Activated CD4-positive, alpha-beta memory T cell treated with anti-CD3 and anti-CD28 coated beads, Interleukin-2, amount 10 ng/mL, durations not matched to agents 7 days and 5 days (primary cell): Measurements from ENCODE around the gene UBASH3A. TPM values are rescaled to one million over a fixed set of nuclear protein-coding genes. Genes with fewer than 3 reads are reported as not detected.
A peak's percentile ranks its signal among the peaks of the same experiment; 100 is the strongest.

Experiments
- CTCF ChIA-PET: fragments of 350-600 bp; sonication (Branson Sonifier 250); formaldehyde crosslinking; loops from one replicate; lab custom pipeline; 2021; ENCODE audit warnings: antibody characterized with exemption, inconsistent platforms; lab: Charles Lee
- POLR2A ChIA-PET: fragments of 350-600 bp; sonication (Branson Sonifier 250); formaldehyde crosslinking; loops from one replicate; lab custom pipeline; 2021; ENCODE audit warnings: antibody characterized with exemption; lab: Charles Lee
- DNase-seq: peaks from one replicate; pipeline ENCODE4 v3.0.0-alpha.2; 2020
- H3K27ac Mint-ChIP-seq: one replicate; pipeline ENCODE4 v1.8.0; 2021; ENCODE audit warnings: mild to moderate bottlenecking, mixed read lengths
- H3K27me3 Mint-ChIP-seq: one replicate; pipeline ENCODE4 v1.8.0; 2021; ENCODE audit warnings: mixed read lengths
- H3K36me3 Mint-ChIP-seq: one replicate; pipeline ENCODE4 v1.8.0; 2021; ENCODE audit warnings: low read depth, mixed read lengths
- H3K4me1 Mint-ChIP-seq: one replicate; pipeline ENCODE4 v1.8.0; 2021; ENCODE audit warnings: mixed read lengths
- H3K4me3 Mint-ChIP-seq: one replicate; pipeline ENCODE4 v1.8.0; 2021; ENCODE audit warnings: mild to moderate bottlenecking, mixed read lengths
- H3K9me3 Mint-ChIP-seq: one replicate; pipeline ENCODE4 v1.8.0; 2021; ENCODE audit warnings: mixed read lengths
- total RNA-seq, 2 experiments: library from RNA; stranded (reverse); gene quantifications; one replicate each; pipeline ENCODE4 v1.2.3, GENCODE V29; 2021

UBASH3A gene
- total RNA-seq, 2 experiments from 2014 or later: 67.8 to 70.6 TPM

DNA sequence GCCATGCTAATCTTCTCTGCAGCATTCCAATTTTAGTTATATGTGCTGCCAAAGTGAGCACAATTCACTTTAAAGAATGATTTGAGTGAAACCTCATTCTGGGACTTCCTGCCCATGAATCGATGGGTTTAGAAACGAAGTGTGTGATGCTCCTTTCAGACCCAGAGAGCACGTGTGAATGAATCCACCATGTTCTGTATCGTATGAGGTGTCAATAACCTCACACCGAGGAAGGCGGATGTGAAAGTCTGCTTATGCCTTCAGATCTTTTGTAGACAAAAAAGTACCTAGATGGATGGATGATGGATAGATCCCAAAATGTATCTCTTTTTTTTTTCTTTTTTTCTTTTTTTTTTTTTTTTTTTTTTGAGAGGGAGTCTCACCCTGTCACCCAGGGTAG lies 13.8 kb downstream of the UBASH3A start:
- H3K36me3 Mint-ChIP-seq: peaks cover 93% of the 10 kb centered on the region
- peaks cover 11% of the 10 kb centered on the region for H3K9me3 Mint-ChIP-seq
- ChIA-PET CTCF (interaction anchor here (0.7 to 1.7 kb wide), 3 partner anchors 8 to 416 kb away, joined by 3 to 7 read pairs (median 3); no protein-coding TSS in a partner anchor), POLR2A (interaction anchor here (2.7 to 19.4 kb wide), 2 partner anchors 7 to 10 kb away, joined by 16 to 431 read pairs; partner anchors contain the start of gene UBASH3A)
- peak; percentile 48 for DNase-seq
- peak overlapping the region; percentile 72 for H3K27ac Mint-ChIP-seq
- peaks cover 88% of the 10 kb centered on the region for H3K4me1 Mint-ChIP-seq
- H3K27me3 Mint-ChIP-seq: no peaks in the 10 kb centered on the region
- no peak overlapping the region for H3K4me3 Mint-ChIP-seq

DNA sequence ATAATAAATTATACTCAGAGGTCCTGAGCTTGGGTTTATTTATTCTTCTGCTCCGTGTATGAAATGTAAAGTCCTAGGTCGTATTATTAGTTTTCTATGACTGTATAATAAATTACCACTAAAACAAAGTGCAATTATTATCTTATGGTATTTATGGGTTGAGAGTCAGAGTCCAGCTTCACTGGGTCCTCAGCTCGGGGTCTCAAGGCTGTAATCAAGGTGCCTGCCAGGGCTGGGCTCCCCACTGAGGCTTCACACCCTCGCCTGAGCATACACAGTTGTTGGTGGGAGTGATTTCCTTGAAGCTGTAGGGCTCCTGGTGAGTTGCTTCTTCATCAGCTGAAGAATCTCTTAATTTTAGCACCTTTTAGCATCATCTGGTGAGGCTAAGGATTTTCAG lies 15.2 kb downstream of the UBASH3A start:
- H3K36me3 Mint-ChIP-seq: peaks cover 95% of the 10 kb centered on the region
- ChIA-PET POLR2A (interaction anchor here (19.4 kb wide), 1 partner anchor 11 kb away, joined by 431 read pairs; the partner anchor contains the start of gene UBASH3A), CTCF (interaction anchor here (1.0 kb wide), 1 partner anchor 15 kb away, joined by 5 read pairs; the partner anchor contains the start of gene UBASH3A)
- peaks cover 11% of the 10 kb centered on the region for H3K9me3 Mint-ChIP-seq
- H3K27ac Mint-ChIP-seq: no peak overlapping the region
- no peak for DNase-seq
- no peaks in the 10 kb centered on the region for H3K27me3 Mint-ChIP-seq
- peaks cover 88% of the 10 kb centered on the region for H3K4me1 Mint-ChIP-seq
- H3K4me3 Mint-ChIP-seq: no peak overlapping the region

DNA sequence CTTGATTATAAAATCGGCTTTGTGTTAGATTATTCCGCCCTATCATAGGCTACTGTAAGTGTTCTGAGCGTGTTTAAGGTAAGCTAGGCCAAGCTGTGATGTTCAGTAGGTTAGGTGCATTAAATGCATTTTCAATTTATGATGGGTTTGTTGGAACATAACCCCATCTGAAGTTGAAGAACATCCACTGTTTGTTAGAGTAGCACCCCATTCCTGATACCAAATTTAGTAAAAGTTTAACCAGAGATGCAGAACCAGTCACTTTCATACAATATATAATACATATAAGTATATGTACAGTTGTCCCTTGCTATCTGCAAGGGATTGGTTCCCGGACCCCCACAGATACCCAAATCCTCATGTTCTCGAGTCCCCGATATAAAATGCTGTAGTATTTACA lies 16.1 kb downstream of the UBASH3A start:
- Mint-ChIP-seq H3K36me3 (peaks cover 93% of the 10 kb centered on the region), H3K27ac (no peak overlapping the region), H3K4me3 (no peak overlapping the region), H3K9me3 (peaks cover 11% of the 10 kb centered on the region), H3K4me1 (peaks cover 88% of the 10 kb centered on the region), H3K27me3 (no peaks in the 10 kb centered on the region)
- POLR2A ChIA-PET: interaction anchor here (2.2 to 19.4 kb wide), 2 partner anchors 12 to 31 kb away, joined by 7 to 431 read pairs; partner anchors contain the start of gene UBASH3A
- DNase-seq: no peak
- CTCF ChIA-PET: interaction anchor here (1.0 to 5.6 kb wide), 2 partner anchors 16 kb away, joined by 5 to 51 read pairs; partner anchors contain the start of gene UBASH3A

DNA sequence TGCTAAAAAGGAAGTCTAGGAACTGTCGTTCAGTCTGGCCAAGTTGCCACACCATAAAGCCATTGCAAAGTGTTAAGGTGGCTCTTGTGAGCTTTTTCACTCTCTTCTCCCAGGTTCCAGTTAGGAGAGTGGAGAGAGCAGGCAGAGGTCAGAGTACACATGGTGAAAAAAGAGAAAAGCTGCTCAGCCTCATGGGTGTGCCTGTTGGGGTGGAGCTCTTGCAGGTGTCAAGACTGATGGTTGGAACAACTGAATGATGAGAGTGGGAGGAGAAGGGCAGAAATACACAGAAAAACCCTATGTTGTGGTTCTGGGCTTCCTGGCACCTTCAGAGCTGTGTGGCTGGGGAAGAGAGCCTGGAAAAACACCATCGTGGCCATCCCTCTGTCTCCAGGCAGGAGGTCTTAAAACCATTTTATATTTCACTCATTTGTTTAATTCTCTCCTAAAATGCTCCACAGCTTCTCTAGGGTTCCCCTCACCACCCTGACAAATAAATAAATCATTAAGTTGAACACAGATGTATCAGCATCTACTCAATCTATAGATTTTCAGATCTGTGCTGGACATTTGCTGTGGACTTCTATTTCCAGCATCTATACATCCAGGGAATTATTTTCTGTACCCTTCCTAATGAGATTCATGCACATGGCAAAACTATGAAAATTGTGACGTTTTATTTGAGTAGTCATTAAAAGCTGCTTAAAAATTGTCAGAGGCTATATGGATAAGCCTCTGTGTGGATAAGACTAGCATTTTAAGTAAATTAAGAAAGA lies 17.5 kb downstream of the UBASH3A start:
- peaks cover 89% of the 10 kb centered on the region for H3K36me3 Mint-ChIP-seq
- H3K4me1 Mint-ChIP-seq: peaks cover 88% of the 10 kb centered on the region
- peak overlapping the region; percentile 4 for H3K4me3 Mint-ChIP-seq
- ChIA-PET POLR2A (interaction anchor here (0.7 to 19.4 kb wide), 11 partner anchors 8 to 201 kb away, joined by 3 to 431 read pairs (median 4); partner anchors contain the start of gene UBASH3A), CTCF (interaction anchor here (0.9 to 5.6 kb wide), 5 partner anchors 10 to 35 kb away, joined by 3 to 51 read pairs (median 4); partner anchors contain the start of gene UBASH3A)
- peak; percentile 47 for DNase-seq
- peak overlapping the region; percentile 72 for H3K27ac Mint-ChIP-seq
- H3K9me3 Mint-ChIP-seq: peaks cover 11% of the 10 kb centered on the region
- no peaks in the 10 kb centered on the region for H3K27me3 Mint-ChIP-seq

DNA sequence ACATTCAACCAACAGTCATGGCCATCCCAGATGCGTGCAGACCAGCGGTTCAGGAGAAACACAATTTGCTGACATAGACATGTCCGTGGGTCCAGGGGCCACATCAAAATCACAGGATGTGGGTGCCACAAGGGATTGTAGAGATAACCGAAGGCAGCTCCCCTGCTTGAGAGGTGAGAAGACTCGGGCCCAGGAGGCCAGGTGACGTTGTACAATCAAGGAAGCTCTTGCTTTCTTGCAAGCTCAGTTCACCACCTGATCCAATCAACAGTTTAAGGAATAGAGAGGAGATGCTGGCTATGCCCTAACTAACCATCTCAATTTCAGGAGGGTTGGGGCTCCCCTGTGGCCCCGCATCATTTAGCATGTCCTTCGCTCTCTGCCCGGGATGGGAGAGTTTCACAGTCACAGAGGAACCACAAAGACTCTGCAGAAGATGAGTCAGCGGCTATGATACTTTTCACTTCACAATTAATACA lies 19.5 kb downstream of the UBASH3A start:
- POLR2A ChIA-PET: interaction anchor here (0.8 to 19.4 kb wide), 14 partner anchors 7 to 230 kb away, joined by 3 to 431 read pairs (median 7); partner anchors contain the start of gene UBASH3A
- CTCF ChIA-PET: interaction anchor here (0.6 to 5.6 kb wide), 4 partner anchors 19 to 230 kb away, joined by 3 to 51 read pairs (median 5); partner anchors contain the start of gene UBASH3A

DNA sequence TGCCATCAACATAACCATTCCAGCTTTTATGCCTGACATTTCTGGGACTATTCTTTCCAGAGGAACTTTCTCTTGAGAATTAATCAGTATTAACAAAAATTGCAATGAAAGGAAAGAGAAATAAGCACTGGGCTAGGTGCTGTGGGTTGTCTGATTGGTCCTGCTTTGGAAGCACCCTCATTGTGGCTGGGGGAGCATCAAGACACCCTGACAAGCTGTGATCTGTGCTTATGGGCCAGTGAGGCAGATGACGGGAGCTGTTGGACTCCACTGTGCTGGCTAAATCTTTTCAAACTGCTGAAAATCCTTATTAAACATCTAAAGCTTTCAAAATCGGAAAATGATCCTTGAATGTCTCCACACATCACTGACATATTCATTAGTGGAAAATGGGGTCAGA lies 20.0 kb downstream of the UBASH3A start:
- CTCF ChIA-PET: interaction anchor here (0.6 to 5.6 kb wide), 5 partner anchors 19 to 230 kb away, joined by 3 to 51 read pairs (median 5); partner anchors contain the start of gene UBASH3A
- peaks cover 89% of the 10 kb centered on the region for H3K36me3 Mint-ChIP-seq
- H3K9me3 Mint-ChIP-seq: peaks cover 8% of the 10 kb centered on the region
- H3K4me1 Mint-ChIP-seq: peaks cover 85% of the 10 kb centered on the region
- no peak for DNase-seq
- H3K4me3 Mint-ChIP-seq: peak overlapping the region; percentile 57
- POLR2A ChIA-PET: interaction anchor here (0.8 to 19.4 kb wide), 14 partner anchors 8 to 231 kb away, joined by 3 to 431 read pairs (median 7); partner anchors contain the start of gene UBASH3A
- H3K27ac Mint-ChIP-seq: peak overlapping the region; percentile 85
- no peaks in the 10 kb centered on the region for H3K27me3 Mint-ChIP-seq

More for the DNA sequence above, 19.5 kb downstream of the UBASH3A start:
- peak; percentile 79 for DNase-seq
- Mint-ChIP-seq H3K9me3 (peaks cover 8% of the 10 kb centered on the region), H3K36me3 (peaks cover 91% of the 10 kb centered on the region), H3K27me3 (no peaks in the 10 kb centered on the region), H3K4me3 (peak overlapping the region; percentile 57), H3K27ac (peak overlapping the region; percentile 85), H3K4me1 (peaks cover 86% of the 10 kb centered on the region)

DNA sequence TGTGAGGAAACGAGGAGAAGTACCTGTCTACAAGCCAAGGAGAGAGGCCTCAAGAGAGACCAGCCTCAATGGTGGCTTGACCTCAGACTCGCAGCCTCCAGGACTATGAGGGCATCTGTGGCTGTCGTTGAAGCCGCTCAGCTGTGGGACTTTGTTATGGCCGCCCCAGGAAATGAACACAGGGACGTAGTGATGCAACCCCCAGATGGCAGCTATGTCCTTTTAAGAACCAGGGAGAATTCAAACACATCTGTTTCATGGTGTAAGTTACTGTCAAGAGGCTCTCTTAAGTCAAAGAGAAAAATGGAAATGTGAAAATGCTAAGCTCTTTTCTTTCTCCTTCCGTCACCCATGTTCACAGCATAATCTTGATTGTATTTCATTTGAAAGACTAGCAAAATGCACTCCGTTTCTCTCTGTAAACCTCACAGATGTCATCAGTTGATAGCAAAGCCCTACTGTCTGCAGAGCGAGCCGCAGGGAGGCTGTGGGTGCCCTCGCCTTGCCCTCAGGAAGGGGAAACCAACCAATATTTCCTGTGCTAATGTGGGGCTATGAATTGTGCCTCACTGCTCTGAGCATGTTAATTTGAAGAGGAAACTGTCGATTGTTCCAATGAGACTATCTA lies 21.3 kb downstream of the UBASH3A start:
- Mint-ChIP-seq H3K27ac (peak overlapping the region; percentile 85), H3K27me3 (no peaks in the 10 kb centered on the region), H3K36me3 (peaks cover 88% of the 10 kb centered on the region), H3K9me3 (no peaks in the 10 kb centered on the region), H3K4me3 (peak overlapping the region; percentile 55), H3K4me1 (peaks cover 71% of the 10 kb centered on the region)
- ChIA-PET CTCF (interaction anchor here (0.6 to 5.6 kb wide), 8 partner anchors 8 to 232 kb away, joined by 3 to 51 read pairs (median 4); partner anchors contain the start of gene UBASH3A), POLR2A (interaction anchor here (0.7 to 19.4 kb wide), 19 partner anchors 8 to 232 kb away, joined by 3 to 431 read pairs (median 6); partner anchors contain the start of genes SLC37A1 and UBASH3A)
- DNase-seq: peak; percentile 90

DNA sequence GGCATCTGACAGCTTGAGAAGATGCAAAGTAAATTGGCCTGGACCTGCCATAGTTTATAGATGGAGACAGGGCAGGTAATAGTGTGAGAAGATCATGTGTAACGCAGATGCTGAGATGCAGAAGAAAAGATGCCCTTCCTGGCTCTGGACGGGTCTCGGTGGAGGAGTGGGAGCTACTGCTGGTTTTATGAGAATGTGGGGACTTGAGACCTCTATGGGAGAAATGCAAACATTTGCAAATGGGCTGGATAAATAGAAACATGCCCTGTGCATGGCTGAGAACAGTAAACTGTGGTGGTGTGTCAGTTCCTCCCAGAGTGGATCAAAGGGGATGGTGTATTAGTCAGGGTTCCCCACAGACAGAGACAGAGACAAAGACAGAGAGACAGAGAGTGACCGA lies 21.9 kb downstream of the UBASH3A start:
- no peaks in the 10 kb centered on the region for H3K27me3 Mint-ChIP-seq
- H3K4me3 Mint-ChIP-seq: peak overlapping the region; percentile 55
- H3K36me3 Mint-ChIP-seq: peaks cover 90% of the 10 kb centered on the region
- peak overlapping the region; percentile 85 for H3K27ac Mint-ChIP-seq
- no peaks in the 10 kb centered on the region for H3K9me3 Mint-ChIP-seq
- peak; percentile 42 for DNase-seq
- ChIA-PET CTCF (interaction anchor here (1.1 to 5.6 kb wide), 6 partner anchors 9 to 233 kb away, joined by 3 to 51 read pairs (median 4); partner anchors contain the start of gene UBASH3A), POLR2A (interaction anchor here (0.5 to 19.4 kb wide), 19 partner anchors 10 to 233 kb away, joined by 3 to 431 read pairs (median 5); partner anchors contain the start of gene UBASH3A)
- H3K4me1 Mint-ChIP-seq: peaks cover 67% of the 10 kb centered on the region

DNA sequence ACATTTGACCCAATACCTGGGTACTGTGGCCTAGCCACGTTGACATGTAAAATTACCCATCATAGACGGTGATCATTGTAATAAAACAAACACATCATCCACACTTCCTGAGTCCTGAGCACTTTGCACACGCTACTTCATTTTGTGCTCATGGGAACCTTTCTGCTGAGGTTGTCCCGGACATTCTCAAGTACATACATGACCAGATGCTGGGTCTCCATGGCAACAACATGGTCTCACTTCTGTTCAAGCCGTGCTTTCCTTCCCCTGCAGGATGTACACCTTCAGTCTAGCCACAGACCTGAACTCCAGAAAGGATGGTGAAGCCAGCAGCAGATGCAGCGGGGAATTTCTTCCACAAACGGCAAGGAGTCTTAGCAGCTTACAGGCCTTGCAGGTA lies 22.7 kb downstream of the UBASH3A start:
- no peak for DNase-seq
- ChIA-PET CTCF (interaction anchor here (1.1 to 1.9 kb wide), 2 partner anchors 10 to 45 kb away, joined by 4 to 7 read pairs; no protein-coding TSS in a partner anchor), POLR2A (interaction anchor here (1.0 to 19.4 kb wide), 8 partner anchors 10 to 192 kb away, joined by 3 to 431 read pairs (median 8); partner anchors contain the start of gene UBASH3A)
- Mint-ChIP-seq H3K36me3 (peaks cover 89% of the 10 kb centered on the region), H3K27me3 (no peaks in the 10 kb centered on the region), H3K4me1 (peaks cover 59% of the 10 kb centered on the region), H3K27ac (peak overlapping the region; percentile 85), H3K9me3 (no peaks in the 10 kb centered on the region), H3K4me3 (no peak overlapping the region)

DNA sequence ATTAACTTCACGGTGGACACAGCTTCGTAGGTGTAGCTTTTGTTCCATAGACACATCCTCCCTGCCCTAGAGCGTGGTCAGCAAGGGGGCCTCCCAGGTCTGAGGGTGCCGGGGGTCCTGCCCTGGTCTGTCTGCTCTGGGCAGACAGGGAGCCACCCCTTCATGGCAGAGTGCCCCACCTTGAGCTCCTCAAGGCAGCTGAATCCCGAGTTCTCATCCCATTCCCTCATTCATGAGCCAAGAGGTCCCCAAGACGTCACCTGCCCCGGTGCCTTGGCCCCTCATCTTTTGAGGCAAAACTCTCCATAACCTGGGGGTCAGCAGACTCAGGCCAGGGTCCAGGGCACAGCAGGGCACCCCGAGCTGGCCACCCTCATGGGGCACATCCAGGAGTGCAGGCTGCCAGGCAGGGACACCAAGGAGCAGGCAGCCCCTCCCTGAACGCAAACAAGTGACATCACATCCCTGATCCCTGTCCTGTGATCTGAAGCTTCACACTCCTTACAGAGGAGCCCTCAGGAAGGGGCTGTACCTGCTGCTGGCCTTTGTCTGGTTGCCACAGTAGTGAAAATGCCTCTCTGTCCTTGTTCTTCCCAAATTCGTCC lies 23.3 kb downstream of the UBASH3A start:
- Mint-ChIP-seq H3K4me3 (no peak overlapping the region), H3K4me1 (peaks cover 54% of the 10 kb centered on the region), H3K9me3 (peaks cover 4% of the 10 kb centered on the region), H3K27ac (no peak overlapping the region), H3K27me3 (no peaks in the 10 kb centered on the region), H3K36me3 (peaks cover 89% of the 10 kb centered on the region)
- ChIA-PET CTCF (interaction anchor here (1.1 to 1.9 kb wide), 2 partner anchors 45 to 116 kb away, joined by 4 to 5 read pairs; no protein-coding TSS in a partner anchor), POLR2A (interaction anchor here (0.7 to 19.4 kb wide), 3 partner anchors 19 to 185 kb away, joined by 3 to 431 read pairs (median 9); partner anchors contain the start of gene UBASH3A)
- no peak for DNase-seq

DNA sequence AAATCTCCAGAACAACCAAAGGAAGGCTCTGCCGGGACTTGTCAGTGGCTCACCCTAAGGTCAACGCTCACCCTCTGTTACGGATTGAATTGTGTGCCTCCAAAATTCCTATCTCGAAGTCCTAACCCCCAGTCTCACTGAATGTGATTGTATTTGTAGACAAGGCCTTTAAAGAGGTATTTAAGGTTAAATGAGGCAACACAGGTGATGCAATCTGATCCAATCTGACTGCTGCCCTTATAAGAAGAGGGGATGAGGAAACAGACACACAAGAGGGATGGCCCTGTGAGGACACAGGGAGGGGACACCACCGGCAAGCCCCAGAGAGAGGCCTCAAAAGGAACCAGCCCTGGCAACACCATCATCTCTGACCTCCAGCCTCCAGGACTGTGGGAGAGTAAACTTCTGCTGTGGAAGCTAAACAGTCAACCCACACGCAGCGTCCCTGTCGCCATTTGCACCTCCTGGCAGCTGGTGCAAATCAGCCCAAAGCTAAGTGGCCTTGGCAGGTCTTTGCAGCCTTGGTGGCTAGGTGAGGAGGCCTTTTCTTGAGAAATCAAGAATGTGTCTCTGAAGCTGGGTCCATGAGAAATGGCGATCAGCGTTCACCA lies 24.2 kb downstream of the UBASH3A start:
- POLR2A ChIA-PET: interaction anchor here (0.7 to 19.4 kb wide), 3 partner anchors 9 to 186 kb away, joined by 3 to 431 read pairs (median 4); partner anchors contain the start of gene UBASH3A
- Mint-ChIP-seq H3K27me3 (no peaks in the 10 kb centered on the region), H3K9me3 (peaks cover 11% of the 10 kb centered on the region), H3K4me3 (no peak overlapping the region), H3K27ac (no peak overlapping the region), H3K36me3 (peaks cover 90% of the 10 kb centered on the region), H3K4me1 (peaks cover 50% of the 10 kb centered on the region)
- DNase-seq: no peak
- CTCF ChIA-PET: interaction anchor here (1.2 to 1.9 kb wide), 2 partner anchors 117 to 235 kb away, joined by 3 to 5 read pairs; no protein-coding TSS in a partner anchor
